Fibroblast of lung (primary cell): ENCODE measurements around the gene CDC34. TPM values are rescaled to one million over a fixed set of nuclear protein-coding genes. Genes with fewer than 3 reads are reported as not detected.

ENCODE experiments used
- DNase-seq, 2 donors: peaks; one replicate each; pipeline versions ENCODE4 v3.0.0 to v3.0.0-alpha.2; 2010; ENCODE audit warnings: low read depth in 2 of 2
- H2AFZ ChIP-seq: 2 replicates; pipeline ENCODE4 v1.5.1; 2012; ENCODE audit warnings: low read length, control low read depth, inconsistent platforms
- H3K27ac ChIP-seq: 2 replicates; pipeline ENCODE4 v1.5.1; 2011; ENCODE audit warnings: low read length, control low read depth; ENCODE audit not compliant: insufficient read depth
- H3K27me3 ChIP-seq: 2 replicates; pipeline ENCODE4 v1.5.1; 2011; ENCODE audit warnings: mild to moderate bottlenecking, low read length; ENCODE audit not compliant: control insufficient read depth, insufficient read depth
- H3K36me3 ChIP-seq: 2 replicates; pipeline ENCODE4 v1.5.1; 2011; ENCODE audit warnings: low read length; ENCODE audit not compliant: control insufficient read depth, insufficient read depth
- H3K4me1 ChIP-seq: 2 replicates; pipeline ENCODE4 v1.5.1; 2011; ENCODE audit warnings: low read length; ENCODE audit not compliant: control insufficient read depth, insufficient read depth; ENCODE audit errors: extremely low read depth
- H3K4me2 ChIP-seq: 2 replicates; pipeline ENCODE4 v1.5.1; 2011; ENCODE audit warnings: low read length, control low read depth; ENCODE audit not compliant: insufficient read depth; ENCODE audit errors: extremely low read depth
- H3K4me3 ChIP-seq, 4 experiments: fragments of 200-600 bp in 1 of 4; sonication (generic) in 1 of 4; replicated peaks in 1 of 4; 2 replicates each; pipeline ENCODE4 v1.5.1; 2011 to 2016; ENCODE audit warnings: low read length in 4 of 4, low read depth in 3 of 4, mild to moderate bottlenecking in 3 of 4, control low read depth in 2 of 4, inconsistent platforms in 1 of 4, mixed read lengths in 1 of 4; ENCODE audit not compliant: insufficient read depth in 1 of 4; ENCODE audit errors: control extremely low read depth in 1 of 4
- H3K79me2 ChIP-seq: 2 replicates; pipeline ENCODE4 v1.5.1; 2012; ENCODE audit warnings: mild to moderate bottlenecking, low read length, inconsistent platforms; ENCODE audit not compliant: control insufficient read depth, insufficient read depth
- H3K9ac ChIP-seq: 2 replicates; pipeline ENCODE4 v1.5.1; 2011; ENCODE audit warnings: mild to moderate bottlenecking, low read length, control low read depth; ENCODE audit not compliant: insufficient read depth
- H3K9me3 ChIP-seq: 2 replicates; pipeline ENCODE4 v1.5.1; 2012; ENCODE audit warnings: low read depth, low read length; ENCODE audit not compliant: control insufficient read depth, insufficient read depth
- H4K20me1 ChIP-seq: 2 replicates; pipeline ENCODE4 v1.5.1; 2011; ENCODE audit warnings: low read length; ENCODE audit not compliant: control insufficient read depth, insufficient read depth; ENCODE audit errors: extremely low read depth
- CTCF ChIP-seq, 2 donors: IDR thresholded peaks in 1 of 2; conservative IDR thresholded peaks in 1 of 2; 1 replicate in 1 of 2; 2 replicates in 1 of 2; pipeline ENCODE4 v1.5.1; 2011 to 2012; ENCODE audit warnings: low read length in 2 of 2, control low read depth in 1 of 2, inconsistent platforms in 1 of 2, low read depth in 1 of 2, mild to moderate bottlenecking in 1 of 2
- EZH2 ChIP-seq: IDR thresholded peaks from 2 replicates; pipeline ENCODE4 v1.5.1; 2012; ENCODE audit warnings: low read length, control low read depth, mild to moderate bottlenecking; ENCODE audit errors: missing control alignments
- polyA plus RNA-seq, 2 donors: library from polyadenylated mRNA; depleted of rRNA in 1 of 2; stranded (reverse) in 1 of 2; unstranded in 1 of 2; fragments of >200 nt; gene quantifications; 2 replicates each; pipeline ENCODE4 v1.2.1, GENCODE V29; 2011 to 2012; ENCODE audit warnings: missing spikeins in 1 of 2
- total RNA-seq: library from RNA; depleted of rRNA; stranded (reverse); fragments of >200 nt; gene quantifications from 2 replicates; pipeline ENCODE4 v1.2.1, GENCODE V29; 2014

CDC34 gene
- total and polyA plus RNA-seq, 2 donors (not counting 1 experiment from before 2014, with no cell fraction given), result 23.3 to 72.5 TPM

GRCh38 chr19:485583-486236, 45.9 kb upstream of the CDC34 start:
- peaks cover 7% of the 10 kb centered on the region for H3K4me1 ChIP-seq
- H3K4me3 ChIP-seq, result peak overlapping the region in 1 of 4 experiments; percentile 17
- no peaks in the 10 kb centered on the region for H3K79me2 ChIP-seq
- peak overlapping the region; percentile 62 for H2AFZ ChIP-seq
- H3K27ac ChIP-seq, result peak overlapping the region; percentile 28
- peak in 1 of 2 donors; percentile 36 for DNase-seq
- H3K4me2 ChIP-seq, result peak overlapping the region; percentile 59
- no peaks in the 10 kb centered on the region for H4K20me1 ChIP-seq
- H3K27me3 ChIP-seq, result no peaks in the 10 kb centered on the region
- TF ChIP-seq EZH2, result no peak
- no peak for TF ChIP-seq CTCF (conservative IDR thresholded peaks at IDR 0.05 in 1 of 2, IDR thresholded peaks at IDR 0.05 in 1 of 2; ENCODE audit: low read depth in 1 of 2, low read length in 2 of 2)
- no peaks in the 10 kb centered on the region for H3K9me3 ChIP-seq
- peak overlapping the region; percentile 8 for H3K9ac ChIP-seq
- H3K36me3 ChIP-seq, result no peaks in the 10 kb centered on the region

DNA sequence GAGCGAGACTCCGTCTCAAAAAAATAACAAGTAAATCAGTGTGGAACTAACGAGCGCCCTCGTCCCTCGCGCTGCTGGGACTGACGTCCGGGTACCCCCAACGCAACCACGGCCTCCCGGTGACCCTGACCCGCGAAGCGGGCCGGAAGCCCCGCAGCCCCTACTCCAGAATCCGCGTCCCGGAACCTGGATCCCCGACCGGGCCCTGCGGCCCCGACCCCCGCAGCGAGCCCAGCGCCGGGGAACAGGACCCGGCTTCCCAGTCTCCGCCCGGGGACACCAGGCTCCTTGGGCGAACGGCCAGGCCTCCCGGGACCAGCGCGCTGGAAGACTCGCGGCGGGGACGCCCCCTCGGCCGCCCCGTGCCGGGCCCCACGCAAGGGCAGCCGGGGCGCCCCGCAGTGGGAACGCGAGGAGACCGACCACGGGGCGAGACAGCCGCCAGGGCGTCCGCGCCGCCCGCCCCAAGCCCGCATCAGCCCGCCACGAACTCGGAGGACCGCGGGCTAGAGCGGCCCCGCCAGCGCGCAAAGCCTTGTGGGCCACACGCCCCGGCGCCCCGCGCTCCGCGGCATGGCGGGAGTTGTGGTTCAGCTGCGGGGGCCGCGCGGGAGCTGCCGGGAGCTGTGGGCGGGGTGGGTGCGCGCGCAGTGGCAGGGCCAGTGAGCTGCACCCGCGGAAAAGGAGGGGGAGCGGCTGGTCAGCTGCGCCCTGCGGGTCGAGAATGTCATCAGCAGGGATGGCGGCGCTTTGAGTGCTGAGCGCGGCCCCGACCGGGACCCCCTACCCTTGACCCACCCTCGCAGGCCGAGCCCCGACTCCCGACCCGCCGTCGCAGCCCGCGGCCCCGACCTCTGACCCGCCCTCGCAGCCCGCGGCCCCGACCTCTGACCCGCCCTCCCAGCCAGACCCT, 42.8 kb upstream of the CDC34 start:
- TF ChIP-seq EZH2, result no peak
- no peak for TF ChIP-seq CTCF (conservative IDR thresholded peaks at IDR 0.05 in 1 of 2, IDR thresholded peaks at IDR 0.05 in 1 of 2; ENCODE audit: low read depth in 1 of 2, low read length in 2 of 2)
- peak overlapping the region; percentile 94 for H3K9ac ChIP-seq

More for the DNA sequence above, 42.8 kb upstream of the CDC34 start:
- Histone ChIP-seq H3K4me2 (peak overlapping the region; percentile 85), H4K20me1 (no peaks in the 10 kb centered on the region), H3K4me1 (peaks cover 7% of the 10 kb centered on the region), H3K27me3 (no peaks in the 10 kb centered on the region), H3K36me3 (no peaks in the 10 kb centered on the region), H3K4me3 (peak overlapping the region; percentile 63 to 88 (median 76)), H3K27ac (peak overlapping the region; percentile 83), H3K9me3 (no peaks in the 10 kb centered on the region), H3K79me2 (no peaks in the 10 kb centered on the region), H2AFZ (peak overlapping the region; percentile 29)
- peak; percentile 93 to 95 for DNase-seq
